GM13976 (cell line): ENCODE measurements around the gene OPRPN.

ENCODE experiments used
- DNase-seq: peaks from one replicate; pipeline ENCODE4 v3.0.0; 2012; ENCODE audit warnings: low spot score
- CTCF ChIP-seq: IDR thresholded peaks from 2 replicates; pipeline ENCODE4 v1.5.1; 2012; ENCODE audit warnings: borderline replicate concordance, mild to moderate bottlenecking; ENCODE audit not compliant: insufficient read depth; ENCODE audit errors: extremely low read depth, missing control alignments, control extremely low read depth
- in situ Hi-C: fragments of 300-500 bp; cut with MboI; formaldehyde crosslinking; loops from one replicate; pipeline ENCODE4 v1.12.0; 2022; ENCODE audit warnings: low sequenced_read_pairs, mixed read lengths, inconsistent platforms; ENCODE audit not compliant: unreplicated experiment

The OPRPN gene

GRCh38 chr4:70367813-70368212 lies 29.9 kb upstream of the OPRPN start:
- TF ChIP-seq CTCF, result no peak
- no peak for DNase-seq
- in situ Hi-C loops, result no loop called here

GRCh38 chr4:70371987-70372386 lies 25.8 kb upstream of the OPRPN start:
- DNase-seq, result no peak
- TF ChIP-seq CTCF, result no peak
- in situ Hi-C loops, result no loop called here

- in situ Hi-C loops, result no loop called here
- TF ChIP-seq CTCF, result no peak
Measured at GRCh38 chr4:70372760-70373159, 25.0 kb upstream of the OPRPN start.

GRCh38 chr4:70380578-70380977 lies 17.2 kb upstream of the OPRPN start:
- DNase-seq, result no peak
- in situ Hi-C loops, result no loop called here
- TF ChIP-seq CTCF, result no peak

More at GRCh38 chr4:70372760-70373159, 25.0 kb upstream of the OPRPN start:
- no peak for DNase-seq

GRCh38 chr4:70382691-70383181 lies 15.0 kb upstream of the OPRPN start, which contains the start of gene SMR3B:
SMR3B (plus strand) TSS chr4:70383131; CDS start chr4:70384511, 1,380 bp downstream.
- no peak for TF ChIP-seq CTCF
- in situ Hi-C loops, result no loop called here
- no peak for DNase-seq

- TF ChIP-seq CTCF, result no peak
Measured at GRCh38 chr4:70392057-70392776, 5.5 kb upstream of the OPRPN start.

GRCh38 chr4:70399319-70399718 lies 1.6 kb downstream of the OPRPN start:
- no peak for TF ChIP-seq CTCF
- in situ Hi-C loops, result no loop called here
- no peak for DNase-seq

More at GRCh38 chr4:70392057-70392776, 5.5 kb upstream of the OPRPN start:
- in situ Hi-C loops, result no loop called here
- DNase-seq, result no peak
